NB4 (cell line): ENCODE results near the gene PRB2.
"Not testable (repeated sequence)": the region's sequence is repeated elsewhere in the genome, so short reads cannot be mapped to it uniquely, and the experiment has no call there.

Source experiments
- DNase-seq: peaks from one replicate; pipeline ENCODE4 v3.0.0; 2010; ENCODE audit warnings: low read depth
- H3K4me3 ChIP-seq: one replicate; pipeline ENCODE4 v1.5.1; 2011; ENCODE audit warnings: mild to moderate bottlenecking, low read depth, low read length, moderate library complexity
- CTCF ChIP-seq: IDR thresholded peaks from one replicate; pipeline ENCODE4 v1.5.1; 2012; ENCODE audit warnings: low read depth, low read length
- MAX ChIP-seq: IDR thresholded peaks from 2 replicates; pipeline ENCODE4 v1.6.1; 2011; ENCODE audit warnings: low read depth, low read length
- MYC ChIP-seq: IDR thresholded peaks from 2 replicates; pipeline ENCODE4 v1.6.1; 2011; ENCODE audit warnings: low read depth, low read length
- POLR2A ChIP-seq: IDR thresholded peaks from 2 replicates; pipeline ENCODE4 v1.6.1; 2011; ENCODE audit warnings: mild to moderate bottlenecking; ENCODE audit not compliant: insufficient read length; ENCODE audit errors: extremely low read depth

PRB2 gene

GRCh38 chr12:11395467-11395866, at the start of gene PRB2:
PRB2 (minus strand) TSS chr12:11395567; CDS start chr12:11395529, 38 bp downstream.
- not testable (repeated sequence) for H3K4me3 ChIP-seq, DNase-seq

- no peak for TF ChIP-seq CTCF
- no peak for TF ChIP-seq MAX
- TF ChIP-seq MYC = no peak
- TF ChIP-seq POLR2A = no peak
- no peak overlapping the region for H3K4me3 ChIP-seq
- no peak for DNase-seq
Observed at GRCh38 chr12:11437966-11438365, 42.6 kb upstream of the PRB2 start.

- no peak for DNase-seq
- no peak overlapping the region for H3K4me3 ChIP-seq
- no peak for TF ChIP-seq CTCF
- TF ChIP-seq POLR2A = no peak
- no peak for TF ChIP-seq MYC
- no peak for TF ChIP-seq MAX
Observed at GRCh38 chr12:11433664-11434063, 38.3 kb upstream of the PRB2 start.

- TF ChIP-seq MYC (no peak), CTCF (no peak), MAX (no peak), POLR2A (no peak)
- DNase-seq = peak; percentile 1
Observed at GRCh38 chr12:11431486-11431885, 36.1 kb upstream of the PRB2 start.

GRCh38 chr12:11427341-11427740, 32.0 kb upstream of the PRB2 start:
- no peak for DNase-seq
- TF ChIP-seq MYC (no peak), MAX (no peak), POLR2A (no peak), CTCF (no peak)
- H3K4me3 ChIP-seq = no peak overlapping the region

More at GRCh38 chr12:11431486-11431885, 36.1 kb upstream of the PRB2 start:
- no peak overlapping the region for H3K4me3 ChIP-seq

- no peak overlapping the region for H3K4me3 ChIP-seq
- no peak for TF ChIP-seq MAX
- no peak for TF ChIP-seq CTCF
- no peak for TF ChIP-seq POLR2A
- TF ChIP-seq MYC = no peak
- DNase-seq = peak; percentile 4
Observed at GRCh38 chr12:11412731-11413130, 17.4 kb upstream of the PRB2 start.
